Measurements from ENCODE around the gene CCDC137.

- TF ChIP-seq CTCF (IDR thresholded peaks at IDR 0.05 in 4 of 5, conservative IDR thresholded peaks at IDR 0.05 in 1 of 5), result no peak
- TF ChIP-seq POLR2A (IDR thresholded peaks at IDR 0.05), result no peak
Observed at GRCh38 chr17:81690549-81690948, 24.0 kb downstream of the CCDC137 start.
